Measurements from ENCODE around the gene ALKBH2.
A peak's percentile ranks its signal among the peaks of the same experiment; 100 is the strongest.

Gene ALKBH2

GRCh38 chr12:109137055-109137454 is 43.8 kb upstream of the ALKBH2 start:
- no peaks in the 10 kb centered on the region for H3K79me1 ChIP-seq (ENCODE audit: low read length)
- no peak overlapping the region for H3K9ac ChIP-seq (ENCODE audit: low read length)
- H3K23ac ChIP-seq (ENCODE audit: low read length) = no peak overlapping the region
- H4K12ac ChIP-seq (ENCODE audit: low read depth, low read length) = no peak overlapping the region
- no peak overlapping the region for H2BK12ac ChIP-seq (ENCODE audit: low read length)
- H3K14ac ChIP-seq (ENCODE audit: low read length) = no peak overlapping the region
- H2BK5ac ChIP-seq (ENCODE audit: low read depth, low read length, poor library complexity) = no peak overlapping the region
- no peak overlapping the region for H3K4ac ChIP-seq (ENCODE audit: low read depth, low read length)
- DNase-seq = no peak
- H3K36me3 ChIP-seq (ENCODE audit: control insufficient read depth in 1 of 2, insufficient read depth in 2 of 2, low read length in 2 of 2) = no peaks in the 10 kb centered on the region
- H2AFZ ChIP-seq (ENCODE audit: insufficient read depth, low read length, poor library complexity) = no peak overlapping the region
- no peak overlapping the region for H3K18ac ChIP-seq (ENCODE audit: low read length)
- H3K27ac ChIP-seq (ENCODE audit: low read depth, low read length) = no peak overlapping the region
- no peaks in the 10 kb centered on the region for H3K79me2 ChIP-seq (ENCODE audit: control insufficient read depth, insufficient read depth, low read length, poor library complexity)
- no peak overlapping the region for H4K8ac ChIP-seq (ENCODE audit: low read depth, low read length)
- no peaks in the 10 kb centered on the region for H3K27me3 ChIP-seq (ENCODE audit: insufficient read depth, low read length)
- H2BK120ac ChIP-seq (ENCODE audit: insufficient read depth, low read length, poor library complexity) = no peak overlapping the region
- H3K9me3 ChIP-seq (ENCODE audit: insufficient read depth, low read depth, low read length) = no peaks in the 10 kb centered on the region
- H3K4me1 ChIP-seq (ENCODE audit: control insufficient read depth in 1 of 2, insufficient read depth in 2 of 2, low read length in 2 of 2) = no peaks in the 10 kb centered on the region
- H4K91ac ChIP-seq (ENCODE audit: low read depth, low read length) = no peak overlapping the region
- no peak overlapping the region for H3K4me2 ChIP-seq (ENCODE audit: low read length)
- no peak overlapping the region for H3K4me3 ChIP-seq (ENCODE audit: low read depth, low read length)
- no peak overlapping the region for H2AK5ac ChIP-seq (ENCODE audit: low read length)
- WGBS (ENCODE audit: extremely low coverage, insufficient coverage, insufficient read length) = no CpG with 5 or more reads among the region's 2 CpGs

- Histone ChIP-seq H3K18ac (ENCODE audit: low read length) (no peak overlapping the region), H3K27ac (ENCODE audit: low read depth, low read length) (no peak overlapping the region), H3K23ac (ENCODE audit: low read length) (no peak overlapping the region), H3K27me3 (ENCODE audit: insufficient read depth, low read length) (no peaks in the 10 kb centered on the region), H2AK5ac (ENCODE audit: low read length) (no peak overlapping the region), H3K4ac (ENCODE audit: low read depth, low read length) (no peak overlapping the region), H3K36me3 (ENCODE audit: control insufficient read depth in 1 of 2, insufficient read depth in 2 of 2, low read length in 2 of 2) (no peaks in the 10 kb centered on the region), H3K14ac (ENCODE audit: low read length) (no peak overlapping the region), H3K9me3 (ENCODE audit: insufficient read depth, low read depth, low read length) (no peaks in the 10 kb centered on the region), H3K4me3 (ENCODE audit: low read depth, low read length) (no peak overlapping the region), H3K79me2 (ENCODE audit: control insufficient read depth, insufficient read depth, low read length, poor library complexity) (no peaks in the 10 kb centered on the region), H2BK120ac (ENCODE audit: insufficient read depth, low read length, poor library complexity) (no peak overlapping the region), H2BK5ac (ENCODE audit: low read depth, low read length, poor library complexity) (no peak overlapping the region), H3K4me2 (ENCODE audit: low read length) (no peak overlapping the region), H3K79me1 (ENCODE audit: low read length) (no peaks in the 10 kb centered on the region), H4K12ac (ENCODE audit: low read depth, low read length) (no peak overlapping the region), H2BK12ac (ENCODE audit: low read length) (no peak overlapping the region), H3K9ac (ENCODE audit: low read length) (no peak overlapping the region), H4K8ac (ENCODE audit: low read depth, low read length) (no peak overlapping the region), H4K91ac (ENCODE audit: low read depth, low read length) (no peak overlapping the region), H3K4me1 (ENCODE audit: control insufficient read depth in 1 of 2, insufficient read depth in 2 of 2, low read length in 2 of 2) (no peaks in the 10 kb centered on the region), H2AFZ (ENCODE audit: insufficient read depth, low read length, poor library complexity) (no peak overlapping the region)
- DNase-seq = peak; percentile 36 to 66
- WGBS (ENCODE audit: extremely low coverage, insufficient coverage, insufficient read length) = no CpG with 5 or more reads among the region's 6 CpGs
Measured at GRCh38 chr12:109134186-109134917, 41.1 kb upstream of the ALKBH2 start.

GRCh38 chr12:109131154-109132050 is 38.1 kb upstream of the ALKBH2 start:
- no peak overlapping the region for H2BK12ac ChIP-seq (ENCODE audit: low read length)
- no peaks in the 10 kb centered on the region for H3K36me3 ChIP-seq (ENCODE audit: control insufficient read depth in 1 of 2, insufficient read depth in 2 of 2, low read length in 2 of 2)
- no peaks in the 10 kb centered on the region for H3K4me1 ChIP-seq (ENCODE audit: control insufficient read depth in 1 of 2, insufficient read depth in 2 of 2, low read length in 2 of 2)
- H3K4me3 ChIP-seq (ENCODE audit: low read depth, low read length) = no peak overlapping the region
- H3K4ac ChIP-seq (ENCODE audit: low read depth, low read length) = no peak overlapping the region
- H3K9ac ChIP-seq (ENCODE audit: low read length) = no peak overlapping the region
- no peak overlapping the region for H3K27ac ChIP-seq (ENCODE audit: low read depth, low read length)
- no peak overlapping the region for H2BK5ac ChIP-seq (ENCODE audit: low read depth, low read length, poor library complexity)
- H2AFZ ChIP-seq (ENCODE audit: insufficient read depth, low read length, poor library complexity) = no peak overlapping the region
- no peak overlapping the region for H3K18ac ChIP-seq (ENCODE audit: low read length)
- no peak overlapping the region for H4K8ac ChIP-seq (ENCODE audit: low read depth, low read length)
- no CpG with 5 or more reads among the region's 24 CpGs for WGBS (ENCODE audit: extremely low coverage, insufficient coverage, insufficient read length)
- no peaks in the 10 kb centered on the region for H3K27me3 ChIP-seq (ENCODE audit: insufficient read depth, low read length)
- H4K91ac ChIP-seq (ENCODE audit: low read depth, low read length) = no peak overlapping the region
- no peaks in the 10 kb centered on the region for H3K9me3 ChIP-seq (ENCODE audit: insufficient read depth, low read depth, low read length)
- H3K79me1 ChIP-seq (ENCODE audit: low read length) = no peaks in the 10 kb centered on the region
- no peak overlapping the region for H2AK5ac ChIP-seq (ENCODE audit: low read length)
- H3K23ac ChIP-seq (ENCODE audit: low read length) = no peak overlapping the region
- H3K79me2 ChIP-seq (ENCODE audit: control insufficient read depth, insufficient read depth, low read length, poor library complexity) = no peaks in the 10 kb centered on the region
- DNase-seq = no peak
- no peak overlapping the region for H3K4me2 ChIP-seq (ENCODE audit: low read length)
- no peak overlapping the region for H4K12ac ChIP-seq (ENCODE audit: low read depth, low read length)
- H2BK120ac ChIP-seq (ENCODE audit: insufficient read depth, low read length, poor library complexity) = no peak overlapping the region
- H3K14ac ChIP-seq (ENCODE audit: low read length) = no peak overlapping the region

- no peak overlapping the region for H4K91ac ChIP-seq (ENCODE audit: low read depth, low read length)
- WGBS (ENCODE audit: extremely low coverage, insufficient coverage, insufficient read length) = no CpG with 5 or more reads among the region's 15 CpGs
Measured at GRCh38 chr12:109130297-109131153, 37.3 kb upstream of the ALKBH2 start.

More at GRCh38 chr12:109130297-109131153, 37.3 kb upstream of the ALKBH2 start:
- H3K4me2 ChIP-seq (ENCODE audit: low read length) = no peak overlapping the region
- H3K4me1 ChIP-seq (ENCODE audit: control insufficient read depth in 1 of 2, insufficient read depth in 2 of 2, low read length in 2 of 2) = no peaks in the 10 kb centered on the region
- no peak overlapping the region for H2BK12ac ChIP-seq (ENCODE audit: low read length)
- no peak overlapping the region for H2AFZ ChIP-seq (ENCODE audit: insufficient read depth, low read length, poor library complexity)
- H2BK120ac ChIP-seq (ENCODE audit: insufficient read depth, low read length, poor library complexity) = no peak overlapping the region
- no peaks in the 10 kb centered on the region for H3K79me2 ChIP-seq (ENCODE audit: control insufficient read depth, insufficient read depth, low read length, poor library complexity)
- H2BK5ac ChIP-seq (ENCODE audit: low read depth, low read length, poor library complexity) = no peak overlapping the region
- H3K9ac ChIP-seq (ENCODE audit: low read length) = no peak overlapping the region
- no peak overlapping the region for H3K27ac ChIP-seq (ENCODE audit: low read depth, low read length)
- H3K18ac ChIP-seq (ENCODE audit: low read length) = no peak overlapping the region
- no peak overlapping the region for H4K12ac ChIP-seq (ENCODE audit: low read depth, low read length)
- no peak overlapping the region for H3K4ac ChIP-seq (ENCODE audit: low read depth, low read length)
- H3K36me3 ChIP-seq (ENCODE audit: control insufficient read depth in 1 of 2, insufficient read depth in 2 of 2, low read length in 2 of 2) = no peaks in the 10 kb centered on the region
- no peaks in the 10 kb centered on the region for H3K79me1 ChIP-seq (ENCODE audit: low read length)
- no peak overlapping the region for H3K23ac ChIP-seq (ENCODE audit: low read length)
- no peak overlapping the region for H3K4me3 ChIP-seq (ENCODE audit: low read depth, low read length)
- H2AK5ac ChIP-seq (ENCODE audit: low read length) = no peak overlapping the region
- no peak overlapping the region for H4K8ac ChIP-seq (ENCODE audit: low read depth, low read length)
- no peaks in the 10 kb centered on the region for H3K27me3 ChIP-seq (ENCODE audit: insufficient read depth, low read length)
- no peak overlapping the region for H3K14ac ChIP-seq (ENCODE audit: low read length)
- H3K9me3 ChIP-seq (ENCODE audit: insufficient read depth, low read depth, low read length) = no peaks in the 10 kb centered on the region
- DNase-seq = no peak

Data from trophoblast cell (in vitro differentiated cells and primary cell).